Measurements from ENCODE around the gene ADGRB2.
A peak's percentile ranks its signal among the peaks of the same experiment; 100 is the strongest.

The ADGRB2 gene

DNA sequence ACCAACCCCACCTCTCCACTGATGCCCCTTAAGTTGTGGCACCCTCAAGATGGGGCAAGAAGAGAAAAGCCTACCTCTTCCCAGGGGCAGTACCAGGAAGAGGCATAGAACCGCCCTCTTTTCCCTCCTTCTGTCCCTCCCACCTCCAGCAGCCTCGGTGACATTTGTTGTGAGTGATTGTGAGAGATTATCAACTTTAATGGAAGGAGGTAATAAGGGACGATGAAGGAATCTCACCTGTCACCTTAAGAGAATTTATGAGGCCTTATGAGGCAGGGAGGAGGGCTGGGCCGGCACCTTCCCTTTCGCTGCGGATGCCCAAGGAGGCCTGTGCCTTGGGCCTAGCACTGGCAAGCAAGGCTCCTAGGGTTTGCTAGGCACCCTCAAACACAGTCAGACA lies 1.4 kb upstream of the ADGRB2 start:
- DNase-seq (ENCODE audit: low read depth in 2 of 2), result no peak

DNA sequence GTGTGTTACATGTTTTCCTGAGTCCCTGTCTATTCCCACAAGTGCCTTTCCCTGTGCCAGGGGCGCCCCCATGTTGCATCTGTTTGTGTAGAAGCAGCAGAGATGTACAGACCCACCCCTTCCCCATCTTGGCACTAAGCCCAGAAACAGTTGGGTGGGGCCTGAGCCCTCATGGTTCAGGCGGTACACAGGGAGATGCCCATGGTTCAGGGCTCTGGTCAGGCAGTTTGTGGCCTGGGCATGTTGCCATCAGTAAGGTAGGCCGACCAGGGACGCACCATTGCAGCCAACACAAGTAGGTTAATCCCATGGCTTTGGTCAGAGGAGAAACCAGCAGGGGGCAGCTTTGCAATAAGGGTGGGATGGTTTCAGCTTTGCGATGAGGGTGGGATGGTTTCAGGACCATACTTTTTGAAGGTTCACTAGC lies 914 bp upstream of the ADGRB2 start:
- no peak for DNase-seq (ENCODE audit: low read depth in 2 of 2)

DNA sequence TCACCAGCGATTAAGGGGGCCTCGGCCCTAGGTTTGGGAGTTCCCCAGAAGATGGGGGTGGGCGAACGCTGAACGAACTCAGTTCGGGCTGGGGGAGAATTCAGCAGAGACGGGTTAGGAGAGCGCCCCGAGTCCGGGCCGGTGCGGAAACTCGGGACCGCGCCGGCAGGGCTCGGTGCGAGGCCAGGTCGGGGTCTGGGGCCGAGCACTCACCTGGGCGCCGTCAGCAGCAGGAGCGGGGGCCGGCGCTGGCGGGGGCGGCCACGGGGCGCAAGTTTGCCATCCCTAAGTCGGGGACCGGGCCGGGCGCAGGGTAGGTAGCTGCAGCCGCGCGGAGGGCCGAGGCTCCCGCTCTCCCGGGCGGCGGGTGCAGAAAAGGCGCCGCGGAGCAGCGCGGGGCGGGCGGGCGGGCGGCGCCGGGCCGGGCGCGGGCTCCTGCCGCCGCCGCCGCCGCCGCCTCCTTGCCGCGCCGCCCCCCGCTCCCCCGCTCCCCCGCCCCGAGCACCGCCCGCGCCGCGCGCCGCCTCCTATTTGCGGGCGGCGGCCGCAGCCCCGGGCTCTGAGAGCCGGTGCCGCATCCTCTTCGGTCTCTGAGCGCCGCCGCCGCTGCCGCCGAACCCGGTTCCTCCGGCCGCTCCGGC lies 349 bp downstream of the ADGRB2 start:
- no peak for DNase-seq (ENCODE audit: low read depth in 2 of 2)

DNA sequence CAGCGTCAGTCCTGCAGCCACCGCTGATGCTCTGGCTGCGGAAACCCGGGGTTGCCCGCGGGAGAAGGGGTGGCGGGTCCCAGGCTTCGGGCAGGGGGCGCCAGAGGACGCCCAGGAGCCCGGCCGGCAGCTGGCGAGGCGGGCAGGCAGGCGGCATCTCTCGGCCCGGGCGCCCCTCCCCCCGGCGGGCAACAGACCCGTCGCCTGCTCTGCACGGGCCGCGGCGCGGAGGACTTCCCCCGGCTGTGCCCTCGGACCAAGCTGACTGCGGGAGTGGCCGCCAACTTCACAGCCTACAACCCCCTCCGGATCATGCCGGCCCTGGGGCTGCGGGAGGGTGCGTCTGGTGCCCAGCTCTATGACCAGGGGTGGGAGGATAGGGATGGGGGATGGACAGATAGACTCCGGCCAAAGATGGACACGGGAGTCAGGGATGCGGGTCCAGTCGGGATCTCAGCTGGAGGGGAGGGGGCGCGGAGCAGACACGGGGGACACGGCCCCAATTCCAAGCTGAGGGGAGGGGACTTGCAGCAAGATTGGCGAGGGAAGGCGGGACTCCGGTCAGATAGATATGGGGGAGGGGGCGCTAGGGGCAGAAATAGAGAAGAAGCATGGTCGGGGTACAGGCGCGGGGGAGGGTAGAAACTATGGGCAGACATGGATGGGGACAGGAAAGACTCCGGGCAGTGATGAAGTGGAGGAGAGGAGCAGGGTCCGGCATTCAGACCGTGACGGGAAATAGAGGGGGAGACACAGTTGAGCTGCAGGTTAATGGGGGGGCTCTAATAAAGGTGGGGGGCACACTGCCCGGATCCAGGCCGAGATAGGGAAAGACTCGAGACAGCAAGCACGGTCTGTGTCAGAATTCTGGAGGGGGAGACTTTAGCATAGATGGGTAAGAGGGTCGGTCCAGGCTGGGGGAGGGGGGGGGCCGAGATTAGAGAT lies 1.1 kb downstream of the ADGRB2 start:
- peak; percentile 63 to 68 for DNase-seq (ENCODE audit: low read depth in 2 of 2)

DNA sequence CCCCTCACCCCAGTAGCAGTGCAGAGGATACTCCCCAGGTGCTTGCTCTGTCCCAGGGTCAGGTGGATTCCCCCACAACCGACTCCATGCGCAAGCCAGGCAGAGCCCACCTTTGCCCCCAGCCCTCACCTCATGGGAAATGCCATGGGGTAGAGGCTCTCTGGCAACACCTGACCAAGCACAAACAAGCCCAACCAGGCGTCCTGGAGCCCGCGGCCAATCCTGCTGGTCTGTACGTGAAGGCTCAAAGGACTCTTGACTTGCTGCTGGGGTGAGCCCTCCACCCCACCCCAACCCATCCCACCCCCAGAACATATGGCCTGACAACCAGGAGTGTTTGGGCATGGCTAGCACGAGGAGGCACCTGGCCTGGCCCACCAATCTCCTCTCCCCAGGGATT lies 1.8 kb downstream of the ADGRB2 start:
- DNase-seq (ENCODE audit: low read depth in 2 of 2), result no peak

DNA sequence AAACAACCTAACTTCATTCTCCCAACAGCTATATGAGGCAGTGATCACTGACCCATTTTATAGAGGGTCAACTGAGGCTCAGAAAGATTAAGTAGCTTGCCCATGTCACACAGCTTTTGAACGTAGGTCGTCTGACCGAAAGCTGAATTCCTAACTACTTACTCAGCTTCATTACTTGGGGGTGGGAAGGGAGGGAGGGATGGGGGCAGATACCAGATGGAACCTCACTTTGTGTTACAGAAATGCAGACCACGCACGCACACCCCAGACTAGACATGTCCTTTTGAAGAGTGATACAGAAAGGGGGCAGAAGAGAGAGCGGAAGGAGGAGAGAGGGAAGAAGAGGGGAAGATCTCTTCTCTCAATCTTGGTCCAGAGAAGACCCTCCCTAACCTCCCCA lies 2.3 kb downstream of the ADGRB2 start:
- no peak for DNase-seq (ENCODE audit: low read depth in 2 of 2)

DNA sequence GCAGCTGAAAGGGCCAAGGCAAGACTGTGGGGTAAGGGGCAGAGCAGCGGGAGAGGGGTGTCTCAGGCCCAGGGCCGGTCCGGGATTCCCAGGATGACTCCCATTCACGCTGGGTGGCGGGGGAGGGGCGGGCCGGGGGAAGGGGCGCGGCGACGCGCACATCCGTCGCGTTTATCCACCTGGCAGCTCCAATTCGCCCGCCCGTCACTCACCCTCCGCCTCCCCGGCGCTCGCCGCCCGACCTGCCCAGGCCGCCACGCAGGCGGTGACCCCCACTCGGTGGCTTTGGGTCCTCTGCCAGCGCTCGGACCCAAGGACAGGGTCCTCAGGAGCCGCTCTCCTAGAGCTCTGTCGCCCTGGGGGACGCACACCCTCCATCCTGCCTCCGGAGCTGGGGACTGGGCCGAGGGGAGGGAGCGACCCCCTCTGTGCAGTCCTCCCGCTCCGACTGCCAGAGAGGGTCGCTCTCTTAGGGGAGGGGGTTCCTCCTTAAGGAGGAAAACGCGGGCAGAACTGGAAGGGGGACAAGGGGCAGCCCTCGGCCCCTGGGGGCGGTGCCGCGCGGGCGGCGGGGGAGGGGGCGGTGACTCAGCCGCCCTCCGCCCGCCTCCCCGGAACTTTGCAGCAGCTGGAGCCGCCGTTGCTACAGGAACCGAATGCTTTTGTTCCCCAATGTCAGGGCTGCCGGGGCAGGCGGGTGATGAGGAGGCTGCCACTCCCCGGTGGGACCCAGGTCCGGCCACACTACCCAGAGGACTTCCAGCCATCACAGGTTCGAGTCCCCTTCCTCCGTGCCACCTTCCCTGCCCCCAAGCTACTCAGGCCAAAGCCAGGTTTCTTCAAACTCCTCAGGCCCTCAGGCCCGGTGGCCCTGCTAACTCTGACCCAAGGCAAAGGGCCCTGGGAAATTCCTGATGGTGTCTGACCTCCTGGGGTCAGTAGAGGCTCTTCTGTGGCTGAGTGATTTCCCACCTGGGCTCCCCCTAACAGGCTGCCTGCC lies 3.4 kb downstream of the ADGRB2 start:
- DNase-seq (ENCODE audit: low read depth in 2 of 2), result peak in 1 of 2 donors; percentile 38

DNA sequence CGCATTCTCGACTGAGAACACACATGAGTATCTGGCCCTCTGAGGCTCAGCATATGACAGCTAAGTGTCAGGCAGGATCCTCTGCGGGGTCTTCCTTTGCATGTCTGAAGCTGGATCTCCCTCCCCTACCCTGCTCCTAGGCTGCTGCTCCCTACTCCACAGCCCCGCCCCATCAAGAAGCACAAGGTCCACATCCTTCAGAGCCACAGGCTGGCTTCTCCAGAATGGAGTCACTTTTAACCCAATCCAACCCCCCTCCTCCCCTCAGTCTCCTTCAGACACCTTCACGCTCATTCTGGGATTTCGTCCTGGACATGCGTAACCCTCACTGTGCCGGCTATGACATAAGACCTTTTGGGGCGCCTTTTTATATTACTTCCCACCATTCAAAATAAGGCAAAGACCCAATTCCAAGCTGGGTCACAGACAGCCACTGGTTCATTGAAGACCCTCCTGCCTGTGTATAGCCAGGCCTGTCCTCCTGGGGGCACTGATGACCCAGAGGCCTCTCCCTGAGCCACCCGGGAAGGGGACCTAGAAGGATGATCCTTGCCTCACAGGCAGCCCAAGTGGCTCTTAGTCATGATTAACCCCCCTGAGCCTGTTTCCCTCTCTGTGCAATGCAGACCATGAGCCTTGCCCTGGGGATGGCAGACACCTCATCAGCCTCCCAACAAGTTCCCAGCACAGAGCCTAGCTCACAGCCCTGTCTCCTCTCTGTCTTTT lies 4.7 kb downstream of the ADGRB2 start:
- no peak for DNase-seq (ENCODE audit: low read depth in 2 of 2)

DNA sequence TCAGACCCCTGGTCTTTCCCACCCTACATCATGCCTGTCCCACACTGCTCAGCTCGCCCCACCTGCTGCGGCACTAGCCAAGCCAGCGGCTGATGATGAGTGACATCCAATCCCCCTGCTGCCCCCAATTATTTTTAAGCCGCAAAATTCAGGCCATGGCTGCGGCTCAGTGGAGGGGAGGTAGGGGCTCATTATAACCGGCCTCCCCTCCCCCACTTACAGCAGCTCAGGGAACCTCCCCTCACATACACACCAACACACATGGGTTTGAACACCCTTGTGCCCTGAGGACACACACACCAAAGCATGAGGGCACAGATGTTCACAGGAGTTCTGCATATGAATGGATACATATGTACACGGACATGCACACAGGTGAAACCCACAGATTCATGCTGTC lies 5.3 kb downstream of the ADGRB2 start:
- no peak for DNase-seq (ENCODE audit: low read depth in 2 of 2)

DNA sequence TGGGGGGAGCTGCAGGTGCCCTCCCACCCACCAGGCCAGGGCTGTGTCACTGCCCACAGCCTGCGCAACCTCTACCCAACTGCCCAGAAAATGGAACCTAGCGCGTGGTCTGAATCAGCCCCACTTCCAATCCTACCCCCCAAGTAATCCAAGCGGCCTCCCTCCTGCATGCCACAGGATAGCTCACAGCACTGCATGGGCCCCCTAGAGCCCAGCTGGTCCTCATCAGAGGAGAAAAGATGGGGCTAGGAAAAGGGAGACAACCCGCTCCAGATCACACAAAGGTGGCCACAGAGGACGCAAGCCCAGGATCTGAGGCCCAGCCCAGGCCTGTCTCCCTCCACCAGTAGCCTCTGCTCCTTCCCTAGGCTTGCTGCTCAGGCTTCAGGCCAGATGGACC lies 6.2 kb downstream of the ADGRB2 start:
- no peak for DNase-seq (ENCODE audit: low read depth in 2 of 2)

DNA sequence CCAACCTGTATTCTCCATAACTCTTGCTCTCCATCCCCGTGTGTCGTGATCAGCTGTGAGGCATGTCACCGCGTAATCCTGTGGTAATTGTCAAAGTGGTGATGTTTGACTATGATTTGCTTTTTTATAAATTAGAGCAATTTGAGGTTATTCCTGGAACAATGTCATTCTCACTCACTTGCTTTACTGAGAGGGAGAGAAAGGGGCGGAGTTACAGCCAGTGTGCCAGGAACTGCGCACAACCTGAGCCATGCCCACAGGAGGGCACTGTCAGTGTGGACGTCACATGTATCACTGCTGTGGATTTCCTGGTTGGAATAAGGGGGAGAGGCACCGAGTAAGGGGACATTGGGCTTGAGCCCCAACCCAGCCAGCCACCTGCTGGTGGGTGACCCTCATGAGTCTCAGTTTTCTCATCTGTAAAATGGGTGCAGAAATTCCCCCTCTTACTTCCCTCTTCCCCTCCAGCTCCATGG lies 6.9 kb downstream of the ADGRB2 start:
- DNase-seq (ENCODE audit: low read depth in 2 of 2), result no peak

DNA sequence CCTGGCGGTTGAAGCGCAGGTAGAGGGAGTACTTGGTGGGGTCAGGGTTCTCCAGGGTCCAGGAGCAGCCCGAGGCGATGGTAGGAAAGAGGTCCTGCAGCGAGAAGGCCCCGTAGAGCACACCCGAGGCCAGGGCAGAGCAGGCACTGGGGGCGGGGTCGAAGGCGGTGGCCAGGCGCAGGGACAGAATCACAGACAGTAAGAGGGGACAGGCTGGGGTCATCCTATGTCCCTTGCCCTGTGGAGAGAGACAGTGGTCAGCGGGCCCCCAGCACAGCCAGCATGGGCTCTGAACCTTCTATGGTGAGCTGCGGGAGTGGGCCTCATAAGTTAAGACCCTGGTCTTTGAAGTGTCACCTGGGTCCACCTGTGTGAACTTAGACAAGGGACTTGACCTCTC lies 7.6 kb downstream of the ADGRB2 start:
- no peak for DNase-seq (ENCODE audit: low read depth in 2 of 2)

DNA sequence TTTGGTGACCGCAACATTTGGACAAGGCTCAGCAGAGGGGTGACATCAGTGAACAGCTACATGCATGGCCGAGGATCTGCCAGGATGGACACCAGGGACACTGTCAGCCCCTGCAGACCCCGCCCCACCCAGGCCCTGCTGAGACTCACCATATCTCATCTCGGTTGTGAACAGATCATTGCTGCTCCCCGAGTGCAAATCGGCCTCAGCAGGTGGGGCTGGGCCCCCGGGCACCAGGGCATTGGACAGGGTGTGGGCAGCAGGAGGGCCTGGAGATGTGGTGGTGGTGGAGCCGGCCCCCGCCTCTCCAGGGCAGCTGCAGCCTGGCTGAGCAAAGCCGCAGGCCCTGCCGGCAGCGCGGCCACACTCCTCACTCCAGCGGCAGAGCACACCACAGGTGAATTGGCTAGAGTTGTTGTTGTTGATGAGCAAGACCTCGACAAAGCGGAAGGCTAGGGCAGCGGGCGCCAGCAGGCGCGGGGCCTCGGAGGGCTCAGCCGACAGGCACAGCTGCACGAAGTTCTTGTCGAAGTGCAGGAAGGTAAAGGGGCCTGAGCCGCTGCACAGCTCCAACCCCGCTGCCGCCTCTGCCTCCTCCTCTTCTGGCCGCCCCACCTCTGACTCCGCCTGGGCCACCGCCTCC lies 8.2 kb downstream of the ADGRB2 start:
- no peak for DNase-seq (ENCODE audit: low read depth in 2 of 2)

DNA sequence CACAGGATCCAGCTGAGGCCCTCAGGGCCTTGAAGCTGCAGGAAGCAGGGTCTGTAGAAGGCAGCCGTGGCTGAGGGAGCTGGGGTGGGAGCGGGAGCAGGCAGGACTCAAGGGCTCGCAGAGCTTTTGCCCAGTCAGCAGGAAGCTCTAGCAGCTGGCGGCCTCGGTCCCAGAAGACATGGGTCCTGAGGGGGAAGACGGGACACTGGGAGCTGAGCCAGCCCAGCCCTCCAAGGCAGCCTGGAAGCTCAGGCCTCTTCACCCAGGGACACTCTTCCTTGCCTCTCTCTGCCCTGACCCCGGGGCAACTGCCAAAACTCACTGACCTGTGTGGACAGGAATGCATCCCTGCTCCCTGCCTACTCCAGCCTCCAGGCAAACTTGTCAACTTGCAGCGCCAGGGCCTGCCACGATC lies 8.9 kb downstream of the ADGRB2 start:
- no peak for DNase-seq (ENCODE audit: low read depth in 2 of 2)

DNA sequence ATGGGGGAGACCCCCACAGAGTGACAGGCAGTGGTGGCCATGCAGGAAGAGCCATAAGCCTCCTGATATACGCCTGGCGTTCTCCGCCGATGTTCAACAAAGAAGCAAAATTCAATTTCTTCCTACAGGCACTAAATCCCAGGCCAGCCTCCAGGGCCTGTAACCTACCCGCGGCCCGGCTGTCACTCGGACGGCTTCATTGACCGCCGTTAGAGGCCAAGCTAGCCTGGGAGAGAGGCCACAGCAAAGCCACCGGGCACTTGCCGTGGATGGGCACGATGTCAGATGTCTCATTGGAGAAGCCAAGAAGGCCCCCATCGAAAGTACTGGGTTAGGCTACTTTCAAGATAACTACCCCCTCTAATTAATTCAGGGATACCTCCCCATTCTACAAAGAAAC lies 9.7 kb downstream of the ADGRB2 start:
- no peak for DNase-seq (ENCODE audit: low read depth in 2 of 2)

DNA sequence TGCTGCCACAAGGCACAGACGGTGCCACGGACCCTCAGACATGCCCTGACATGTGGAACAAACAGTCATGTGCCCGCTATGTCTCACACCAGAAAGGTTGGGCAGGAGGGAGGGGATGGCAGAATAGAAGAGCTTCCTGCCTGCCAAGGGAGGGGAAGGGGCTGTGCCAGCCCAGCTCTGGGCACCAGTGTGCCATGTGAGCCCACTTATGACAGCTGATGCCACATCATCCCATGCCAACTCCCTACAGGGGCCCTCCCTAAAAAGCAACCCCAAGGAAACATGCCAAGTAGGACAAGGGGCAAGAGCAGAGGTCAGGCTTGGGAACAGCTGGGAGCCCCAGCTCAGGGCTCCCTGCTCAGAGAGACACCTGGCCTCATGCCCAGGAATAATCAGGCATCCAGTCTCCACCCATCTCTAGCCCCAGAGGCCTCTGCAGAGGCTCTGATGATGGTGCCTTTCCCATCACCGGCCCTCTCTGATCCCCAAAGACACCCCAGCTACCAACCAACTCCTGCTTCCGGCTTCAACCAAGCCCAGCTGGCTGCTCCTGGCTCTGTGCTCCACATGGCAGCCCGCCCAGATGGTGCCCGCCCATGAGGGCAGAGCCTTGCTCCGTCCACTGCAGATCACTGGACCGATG lies 10.3 kb downstream of the ADGRB2 start:
- DNase-seq (ENCODE audit: low read depth in 2 of 2), result no peak

DNA sequence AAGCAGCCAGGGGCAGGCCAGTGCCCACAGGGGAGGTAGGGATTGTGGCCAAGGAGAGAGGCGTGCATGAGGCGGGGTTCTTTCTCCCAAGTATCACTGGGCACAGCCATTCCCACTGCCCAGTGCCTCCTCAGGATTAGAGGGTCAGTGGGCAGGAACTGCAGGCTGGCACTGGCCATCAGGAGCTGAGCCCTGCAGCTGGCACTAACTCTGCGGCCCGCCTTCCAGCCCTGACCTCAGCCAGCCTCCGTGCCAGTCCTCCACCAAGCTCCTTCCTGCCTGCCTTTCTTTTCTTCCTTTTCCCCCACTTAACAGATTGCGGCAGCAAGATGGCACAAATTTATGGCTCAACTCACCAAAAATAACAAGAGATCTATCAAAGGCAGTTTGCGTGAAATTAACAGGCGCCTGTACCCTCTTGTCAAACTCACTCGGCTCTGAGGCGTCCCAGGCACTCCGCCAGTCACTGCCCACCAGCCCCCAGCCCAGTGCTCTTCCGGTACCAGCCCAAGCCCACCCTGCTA lies 11.1 kb downstream of the ADGRB2 start:
- no peak for DNase-seq (ENCODE audit: low read depth in 2 of 2)

DNA sequence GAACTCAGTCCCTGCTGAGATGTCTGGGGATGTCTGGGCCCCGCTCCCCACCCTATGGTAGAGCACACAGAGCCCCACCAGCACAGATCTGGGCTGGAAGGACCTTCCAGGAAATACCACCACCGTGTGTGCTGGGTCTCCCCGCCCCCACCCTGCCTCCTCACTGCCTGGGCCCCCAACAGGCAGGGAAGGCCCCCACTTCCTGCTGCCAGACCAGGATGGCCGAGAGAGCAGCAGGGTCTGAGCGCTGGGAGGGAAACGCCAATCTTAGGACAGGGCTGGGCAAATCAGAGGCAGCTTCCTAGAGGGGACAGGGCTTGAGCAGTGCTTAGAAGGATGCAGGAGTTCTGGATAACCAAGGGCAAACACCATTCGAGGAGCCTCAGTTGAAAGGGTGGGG lies 11.9 kb downstream of the ADGRB2 start:
- DNase-seq (ENCODE audit: low read depth in 2 of 2), result no peak

DNA sequence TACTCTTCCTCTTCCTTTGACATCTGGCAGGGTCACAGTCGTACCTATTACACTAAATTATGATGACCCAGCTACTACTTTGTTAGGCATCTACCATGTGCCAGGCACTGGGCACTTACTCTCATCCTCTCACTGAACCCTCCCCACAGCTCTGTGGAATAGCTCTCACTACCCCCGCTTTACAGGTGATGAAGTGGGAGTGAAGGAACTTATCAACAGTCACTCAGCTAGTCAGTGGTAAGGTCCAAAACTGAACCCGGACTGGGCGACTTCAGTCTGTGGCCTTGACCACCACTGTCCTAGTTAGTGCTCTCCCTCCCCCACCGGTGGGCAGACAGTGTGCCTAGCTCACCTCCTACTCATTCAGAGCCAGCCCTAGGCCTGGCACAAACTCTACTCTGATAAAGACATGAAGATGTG lies 12.3 kb downstream of the ADGRB2 start:
- DNase-seq (ENCODE audit: low read depth in 2 of 2), result no peak

Measured in stimulated activated CD4-positive, alpha-beta T cell treated with anti-CD3 and anti-CD28 coated beads, Interleukin-4, amount 100 ng/mL, for 48 hours (primary cell).